Measurements from ENCODE around the gene CST3. TPM values are rescaled to one million over a fixed set of nuclear protein-coding genes. Genes with fewer than 3 reads are reported as not detected.

Gene CST3
- total RNA-seq, 2 experiments from 2014 or later, result 5.9 to 8.5 TPM

DNA sequence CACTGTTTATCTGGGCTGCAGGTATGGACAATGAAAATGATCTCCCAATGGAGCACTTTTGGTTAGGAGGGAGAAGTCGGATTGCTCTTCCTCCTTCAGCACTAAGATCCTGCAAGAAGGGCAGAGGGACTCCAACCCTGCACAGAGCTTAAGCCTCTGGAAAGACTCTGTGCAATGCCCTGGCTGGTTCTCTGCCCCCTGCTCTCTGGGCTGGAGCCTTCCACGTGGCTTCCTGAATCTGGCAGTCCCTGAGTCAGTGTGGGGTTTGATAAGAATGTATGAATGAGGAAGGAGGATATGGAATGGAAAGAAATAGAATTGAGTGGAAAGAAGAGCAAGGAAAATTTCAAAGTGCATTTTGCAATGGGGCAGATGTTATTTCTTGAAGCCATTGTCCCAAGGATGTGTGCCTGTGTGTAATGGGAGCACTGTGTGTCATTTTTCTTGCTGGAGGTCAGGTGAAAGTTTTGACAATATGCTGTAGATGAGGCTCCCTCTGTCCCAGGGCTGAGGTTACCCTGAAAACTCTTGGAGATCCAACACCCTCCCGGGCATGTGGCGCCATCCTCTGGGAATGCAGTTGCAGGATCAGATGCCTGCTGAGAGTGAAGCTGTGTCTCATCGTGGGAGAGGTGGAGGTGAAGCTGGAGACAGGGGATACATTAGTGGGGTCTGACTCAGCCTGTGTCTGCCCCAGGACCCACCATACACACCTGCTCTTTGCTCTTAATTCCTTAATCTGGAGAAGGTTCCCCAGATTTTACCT is 53.1 kb downstream of the CST3 start:
- no peak overlapping the region for H3K4me3 Mint-ChIP-seq
- H3K36me3 Mint-ChIP-seq, result no peaks in the 10 kb centered on the region
- DNase-seq (no peak), ATAC-seq (ENCODE audit: low read depth) (no peak)
- H3K4me1 Mint-ChIP-seq, result no peaks in the 10 kb centered on the region
- H3K9me3 Mint-ChIP-seq, result no peaks in the 10 kb centered on the region
- POLR2A ChIA-PET, result no interaction called here
- H3K27me3 Mint-ChIP-seq, result peaks cover 9% of the 10 kb centered on the region
- no peak overlapping the region for H3K27ac Mint-ChIP-seq

Other genes with a start within 250 kb of the CST3 start
- gene NAPB, start 216.5 kb downstream of the CST3 start, total RNA-seq, result 10 to 100 TPM; 18.1 to 20.7 TPM
- not detected for gene CSTL1, start 198.3 kb downstream of the CST3 start, total RNA-seq
- not detected for gene CST11, start 185.1 kb downstream of the CST3 start, total RNA-seq
- not detected for gene CST8, start 146.8 kb downstream of the CST3 start, total RNA-seq
- not detected for gene CST9L, start 69.5 kb downstream of the CST3 start, total RNA-seq
- gene CST9, start 32.0 kb downstream of the CST3 start, total RNA-seq, result not detected
- gene CST4, start 51.1 kb upstream of the CST3 start, total RNA-seq, result not detected
- gene CST1, start 113.0 kb upstream of the CST3 start, total RNA-seq, result not detected
- not detected for gene CST2, start 188.8 kb upstream of the CST3 start, total RNA-seq
- not detected for gene CST5, start 241.8 kb upstream of the CST3 start, total RNA-seq

Measured in activated naive CD8-positive, alpha-beta T cell treated with anti-CD3 and anti-CD28 coated beads, Interleukin-2, amount 10 ng/mL, durations not matched to agents 7 days and 5 days (primary cell).